GM21515 (cell line): Measurements from ENCODE around the gene MTM1.

Experiments
- ATAC-seq: cut with Tn5 transposase; IDR thresholded peaks from one replicate; pipeline ENCODE4 v1.9.1; 2021; ENCODE audit not compliant: unreplicated experiment

The MTM1 gene

DNA sequence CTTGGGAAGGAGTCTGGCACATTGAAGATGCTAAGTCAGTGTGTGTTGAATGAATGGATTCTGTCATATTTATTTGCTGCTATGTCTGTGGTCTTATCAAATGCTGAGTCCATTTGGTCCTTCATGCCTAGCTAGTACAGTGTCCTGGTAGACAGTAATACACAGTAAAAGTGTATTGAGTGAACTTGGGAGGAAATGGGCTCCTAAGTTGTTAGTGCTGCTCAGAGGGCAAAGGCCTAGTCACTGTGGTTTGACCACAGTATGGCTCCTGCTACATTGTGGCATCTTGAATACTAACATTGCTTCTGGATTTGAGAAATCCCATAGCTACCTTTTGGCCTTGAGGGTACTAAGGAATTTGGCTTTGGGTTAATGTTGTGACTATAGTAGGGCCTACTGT, 33.9 kb downstream of the MTM1 start:
- no peak for ATAC-seq

DNA sequence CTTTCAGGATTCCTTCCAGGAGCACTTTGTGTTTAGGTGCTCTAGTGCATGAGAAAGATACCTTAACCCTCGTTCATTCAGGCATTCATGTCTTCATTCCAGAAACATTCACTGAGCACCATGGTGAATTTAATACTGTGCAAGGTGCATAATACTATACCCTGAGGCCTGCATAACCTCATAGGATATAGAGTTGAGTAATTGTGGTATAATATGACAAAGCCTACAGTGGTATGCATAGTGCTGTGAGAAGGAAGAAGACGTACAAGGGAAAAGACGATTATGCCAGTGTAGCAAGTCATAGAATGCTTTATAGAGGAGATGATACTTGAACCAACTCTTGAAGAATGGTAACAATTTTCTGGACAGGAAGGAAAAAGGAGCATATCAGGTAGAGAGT, 34.3 kb downstream of the MTM1 start:
- ATAC-seq: no peak

DNA sequence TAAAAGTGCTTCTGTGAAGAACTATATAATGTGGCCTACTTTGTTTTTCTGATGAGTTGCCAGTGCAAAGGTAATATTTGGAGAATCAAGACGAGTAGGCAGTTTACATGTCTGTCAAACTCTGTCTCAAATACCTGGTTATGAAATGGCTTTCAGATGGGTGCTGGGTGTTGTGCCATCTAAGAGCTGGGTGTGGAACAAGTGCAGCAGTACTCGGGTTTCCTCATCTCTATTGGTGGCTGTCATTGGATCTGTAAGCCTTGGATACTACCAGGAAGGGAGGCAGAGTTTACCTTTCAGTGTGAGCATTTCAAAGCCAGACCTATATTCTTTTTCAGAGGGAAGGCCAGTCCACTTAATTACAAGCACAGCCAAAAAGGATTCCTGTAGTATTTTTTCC, 37.2 kb downstream of the MTM1 start:
- no peak for ATAC-seq

GRCh38 chrX:150607201-150607600, 38.8 kb downstream of the MTM1 start:
- no peak for ATAC-seq

GRCh38 chrX:150610043-150610442, 41.6 kb downstream of the MTM1 start:
- ATAC-seq: no peak

- no peak for ATAC-seq
Measured at GRCh38 chrX:150610446-150610845, 42.0 kb downstream of the MTM1 start.

DNA sequence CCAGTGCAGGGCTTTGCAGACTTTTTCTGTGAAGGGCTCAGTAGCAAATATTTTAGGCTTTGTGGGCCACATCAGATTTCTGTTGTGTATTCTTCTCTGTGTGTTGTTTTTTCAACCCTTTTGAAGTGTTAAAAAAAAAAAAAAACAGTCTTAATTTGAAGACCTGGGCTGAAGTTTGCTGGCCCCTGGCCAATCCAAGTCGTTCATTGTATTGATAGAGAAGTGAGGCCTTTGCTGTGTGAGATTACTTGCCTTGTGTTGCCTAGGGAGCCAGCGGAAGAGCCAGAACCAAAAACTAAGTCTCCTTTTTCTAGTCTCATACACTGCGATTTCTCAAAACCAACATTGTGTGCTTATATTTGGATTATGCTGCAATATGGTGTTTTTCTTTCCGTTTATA, 46.9 kb downstream of the MTM1 start:
- ATAC-seq: no peak

GRCh38 chrX:150616179-150616862, 47.9 kb downstream of the MTM1 start:
- no peak for ATAC-seq

GRCh38 chrX:150616863-150617198, 48.4 kb downstream of the MTM1 start:
- no peak for ATAC-seq

DNA sequence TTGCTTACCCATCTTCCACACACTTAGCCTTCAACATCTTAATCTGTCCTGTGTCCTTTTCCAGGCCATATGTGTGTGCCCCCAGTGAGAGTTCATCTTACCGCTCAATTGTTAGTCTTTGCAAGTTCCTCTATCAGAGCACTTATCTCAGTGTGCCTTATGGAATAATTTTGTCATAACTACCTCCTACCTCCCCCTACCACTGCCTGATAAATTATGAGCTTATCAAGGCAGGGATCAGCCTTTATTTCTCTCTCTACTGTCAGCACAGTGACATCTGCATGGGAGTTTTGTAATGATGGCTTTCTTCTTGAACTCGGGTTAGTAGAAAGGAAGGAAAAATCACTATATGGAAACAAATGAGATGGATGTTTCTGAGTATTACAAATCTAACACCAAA, 53.2 kb downstream of the MTM1 start:
- ATAC-seq: no peak

DNA sequence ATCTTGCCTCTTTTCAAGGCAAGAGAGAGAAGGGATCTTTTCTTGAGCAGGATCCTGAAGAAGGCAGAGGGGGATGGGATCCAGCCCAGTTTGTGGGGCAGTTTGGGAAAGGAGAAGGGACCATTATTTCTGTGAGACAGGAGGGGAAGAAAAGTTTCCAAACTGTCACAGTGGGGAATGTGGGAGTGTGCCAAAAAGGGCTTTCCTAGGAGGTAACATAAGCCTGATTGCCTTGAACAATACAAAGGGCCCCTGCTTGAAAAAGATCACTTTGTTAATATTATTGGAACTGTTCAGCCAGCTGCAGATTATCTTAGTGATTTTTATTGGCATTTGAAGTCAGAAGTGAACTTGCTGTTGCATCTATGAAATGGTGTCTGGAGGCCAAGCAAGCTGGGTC, 55.2 kb downstream of the MTM1 start:
- ATAC-seq: no peak

- ATAC-seq: no peak
Measured at GRCh38 chrX:150625097-150625496, 56.7 kb downstream of the MTM1 start.

DNA sequence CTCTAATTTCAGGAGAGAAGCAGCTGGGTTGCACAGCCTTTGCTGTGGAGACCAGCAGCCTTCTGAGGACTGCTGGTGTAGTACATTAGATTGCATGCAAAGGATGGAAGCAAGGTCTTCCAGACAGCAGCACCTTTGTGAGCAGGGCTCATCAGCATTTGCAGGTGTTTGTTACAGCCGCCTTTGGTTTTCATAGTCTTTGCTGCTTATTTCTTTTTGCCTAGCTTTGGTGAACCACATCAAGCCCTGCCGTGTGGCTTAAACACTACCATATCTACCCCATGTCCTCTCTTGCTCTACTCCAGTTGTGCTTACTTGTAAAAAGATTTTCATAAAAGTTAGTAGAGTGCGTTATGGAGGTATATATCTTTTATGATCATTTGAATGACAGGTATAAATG, 57.5 kb downstream of the MTM1 start:
- no peak for ATAC-seq

GRCh38 chrX:150627957-150628356, 59.5 kb downstream of the MTM1 start:
- peak; percentile 95 for ATAC-seq

GRCh38 chrX:150635952-150636351, 67.5 kb downstream of the MTM1 start:
- no peak for ATAC-seq

DNA sequence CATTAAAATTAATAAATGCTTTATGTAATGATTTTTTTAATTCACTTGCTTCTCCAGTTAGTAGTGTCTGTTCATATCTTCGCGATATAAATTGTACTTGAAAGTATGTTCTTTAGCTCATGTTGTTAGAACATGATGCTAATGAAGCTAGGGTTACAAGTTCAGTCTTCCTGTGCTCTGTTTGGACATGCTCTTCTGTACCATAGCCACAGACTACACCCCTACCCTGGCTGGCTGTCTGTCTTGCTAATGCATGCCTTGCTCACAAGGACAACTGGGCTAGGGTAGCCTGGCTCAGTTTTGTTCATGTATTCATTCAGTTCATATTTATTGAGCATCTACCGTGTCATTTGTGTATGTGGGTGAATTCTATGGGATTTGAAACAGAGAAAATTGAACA, 74.0 kb downstream of the MTM1 start:
- ATAC-seq: no peak

GRCh38 chrX:150643271-150643670, 74.8 kb downstream of the MTM1 start:
- no peak for ATAC-seq

DNA sequence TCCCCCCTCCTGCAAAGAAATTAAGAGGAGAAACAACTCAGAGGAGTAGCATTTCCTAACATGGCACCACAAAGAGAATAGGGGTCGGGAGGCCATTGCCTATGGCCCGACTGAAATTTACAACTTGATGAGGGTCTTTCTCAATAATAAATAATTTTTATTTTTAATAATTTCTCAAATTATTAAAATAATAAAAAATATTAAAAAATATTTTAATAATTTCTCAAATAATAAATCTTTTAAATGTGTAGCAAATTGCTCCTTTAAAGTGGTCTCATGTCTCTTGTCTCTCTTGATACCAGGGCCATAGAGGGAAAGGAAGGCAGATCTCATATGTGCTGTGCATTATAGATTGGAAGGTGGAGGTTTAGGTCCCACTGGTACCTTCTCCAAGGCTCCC, 75.5 kb downstream of the MTM1 start:
- no peak for ATAC-seq

GRCh38 chrX:150644422-150644821, 76.0 kb downstream of the MTM1 start:
- no peak for ATAC-seq

GRCh38 chrX:150647331-150647730, 78.9 kb downstream of the MTM1 start:
- ATAC-seq: no peak

GRCh38 chrX:150648296-150648940, 80.0 kb downstream of the MTM1 start:
- no peak for ATAC-seq

DNA sequence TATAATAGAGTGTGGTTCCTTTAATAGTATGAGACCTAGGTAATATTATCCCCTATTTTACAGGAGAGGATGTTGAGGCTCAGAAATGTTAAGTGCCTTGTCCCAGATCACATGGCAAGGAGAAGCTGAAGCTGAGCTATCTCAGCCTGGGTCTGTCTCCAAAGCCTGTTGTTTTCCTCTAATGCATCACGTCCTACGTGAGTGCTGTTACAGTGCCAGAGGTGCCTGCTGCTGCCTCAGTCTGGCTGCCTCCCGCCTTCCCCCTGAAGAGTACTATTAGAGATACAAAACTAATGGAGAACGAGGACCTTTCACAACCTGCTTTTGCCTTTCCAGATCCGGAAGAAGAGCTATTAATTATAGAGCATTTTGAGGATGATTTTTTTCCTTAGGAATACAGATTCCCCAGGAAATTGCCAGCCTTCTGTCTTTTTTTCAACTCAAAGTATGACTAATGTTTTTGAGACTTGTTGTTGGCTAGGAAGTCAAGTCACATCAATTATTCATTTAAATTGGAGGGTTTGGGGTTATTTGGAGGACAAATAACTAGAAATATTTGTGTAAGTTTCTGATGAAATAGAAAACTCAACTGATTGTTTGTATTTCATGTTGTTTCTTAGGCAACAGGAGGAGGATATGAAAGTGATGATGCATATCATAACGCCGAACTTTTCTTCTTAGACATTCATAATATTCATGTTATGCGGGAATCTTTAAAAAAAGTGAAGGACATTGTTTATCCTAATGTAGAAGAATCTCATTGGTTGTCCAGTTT, 80.9 kb downstream of the MTM1 start:
- ATAC-seq: no peak
